GM23338 (cell line): ENCODE measurements around the gene EIF5A. TPM values are rescaled to one million over a fixed set of nuclear protein-coding genes. Genes with fewer than 3 reads are reported as not detected.

Source experiments
- ATAC-seq: fragments of 200-7000 bp; cut with Tn5 transposase; 3 replicates; pipeline ENCODE4 v1.9.1; 2020
- DNase-seq: peaks from one replicate; pipeline ENCODE4 v3.0.0-alpha.2; 2015; ENCODE audit warnings: low spot score
- H2AFZ ChIP-seq: fragments of 200-600 bp; sonication (generic); 2 replicates; pipeline ENCODE4 v1.8.0; 2016; ENCODE audit warnings: antibody characterized with exemption, mild to moderate bottlenecking, moderate library complexity
- H3F3A ChIP-seq: fragments of 200-600 bp; sonication (generic); replicated peaks from 2 replicates; pipeline ENCODE4 v1.8.0; 2017; ENCODE audit warnings: antibody characterized with exemption, mixed run types, low read depth
- H3K27ac ChIP-seq: fragments of 200-600 bp; sonication (generic); 2 replicates; pipeline ENCODE4 v1.6.1; 2016; ENCODE audit warnings: low read depth
- H3K27me3 ChIP-seq: fragments of 200-600 bp; sonication (generic); 2 replicates; pipeline ENCODE4 v1.8.0; 2016; ENCODE audit warnings: mild to moderate bottlenecking, mixed run types, moderate library complexity; ENCODE audit not compliant: insufficient read depth
- H3K36me3 ChIP-seq: fragments of 200-600 bp; sonication (generic); 2 replicates; pipeline ENCODE4 v1.8.0; 2016; ENCODE audit warnings: mild to moderate bottlenecking; ENCODE audit not compliant: insufficient read depth
- H3K4me1 ChIP-seq: fragments of 200-600 bp; sonication (generic); 2 replicates; pipeline ENCODE4 v1.8.0; 2016; ENCODE audit warnings: mild to moderate bottlenecking, moderate library complexity; ENCODE audit not compliant: insufficient read depth
- H3K4me2 ChIP-seq: fragments of 200-600 bp; sonication (generic); 2 replicates; pipeline ENCODE4 v1.7.1; 2017; ENCODE audit warnings: mixed run types
- H3K4me3 ChIP-seq: fragments of 200-600 bp; sonication (generic); 2 replicates; pipeline ENCODE4 v1.6.1; 2016; ENCODE audit warnings: mixed run types
- H3K79me2 ChIP-seq: fragments of 200-600 bp; sonication (generic); replicated peaks from 2 replicates; pipeline ENCODE4 v1.8.0; 2017; ENCODE audit warnings: mild to moderate bottlenecking; ENCODE audit not compliant: insufficient read depth
- H3K9me2 ChIP-seq: fragments of 200-600 bp; sonication (generic); 2 replicates; pipeline ENCODE4 v1.8.0; 2017; ENCODE audit not compliant: insufficient read depth
- H4K20me1 ChIP-seq: fragments of 200-600 bp; sonication (generic); replicated peaks from 2 replicates; pipeline ENCODE4 v1.8.0; 2017; ENCODE audit warnings: mild to moderate bottlenecking; ENCODE audit not compliant: insufficient read depth
- H3K27ac Mint-ChIP-seq: 2 replicates; pipeline ENCODE4 v1.8.0; 2020; ENCODE audit warnings: inconsistent platforms, mild to moderate bottlenecking, moderate library complexity, mixed read lengths
- H3K27me3 Mint-ChIP-seq: 3 replicates; pipeline ENCODE4 v1.8.0; 2022; ENCODE audit warnings: low read depth, mild to moderate bottlenecking, moderate library complexity, mixed read lengths, inconsistent platforms; ENCODE audit not compliant: insufficient read depth, poor library complexity
- H3K36me3 Mint-ChIP-seq: 3 replicates; pipeline ENCODE4 v1.8.0; 2021; ENCODE audit warnings: low read depth, mild to moderate bottlenecking, inconsistent platforms, moderate library complexity, mixed read lengths
- H3K4me1 Mint-ChIP-seq: 3 replicates; pipeline ENCODE4 v1.8.0; 2020; ENCODE audit warnings: mild to moderate bottlenecking, inconsistent platforms, mixed read lengths
- H3K4me3 Mint-ChIP-seq: 3 replicates; pipeline ENCODE4 v1.8.0; 2021; ENCODE audit warnings: moderate library complexity, mild to moderate bottlenecking, inconsistent platforms, mixed read lengths
- H3K9me3 Mint-ChIP-seq: 3 replicates; pipeline ENCODE4 v1.8.0; 2020; ENCODE audit warnings: moderate library complexity, mild to moderate bottlenecking, inconsistent platforms, mixed read lengths
- CREB1 ChIP-seq: fragments of 250-450 bp; sonication (Bioruptor Pico); IDR thresholded peaks from 2 replicates; pipeline ENCODE4 v1.5.0; 2020; ENCODE audit warnings: low read depth, mild to moderate bottlenecking, moderate library complexity
- CTCF ChIP-seq, 2 experiments: fragments of 200-600 bp in 1 of 2; sonication (generic) in 1 of 2; conservative IDR thresholded peaks; 2 replicates each; pipeline versions ENCODE4 v1.5.1 to v1.6.1; 2016 to 2017; ENCODE audit warnings: antibody characterized with exemption in 2 of 2, low read depth in 2 of 2, mild to moderate bottlenecking in 2 of 2, moderate library complexity in 1 of 2
- NANOG ChIP-seq: IDR thresholded peaks from 2 replicates; pipeline ENCODE4 v1.6.1; 2016; ENCODE audit warnings: antibody characterized with exemption, borderline replicate concordance
- POLR2AphosphoS5 ChIP-seq: IDR thresholded peaks from 2 replicates; pipeline ENCODE4 v1.6.1; 2016; ENCODE audit warnings: antibody characterized with exemption, low read depth
- ZNF331 ChIP-seq: fragments of 250-450 bp; sonication (Bioruptor Pico); IDR thresholded peaks from 2 replicates; pipeline ENCODE4 v1.5.0; 2020; ENCODE audit warnings: low read depth, mild to moderate bottlenecking, moderate library complexity
- long read RNA-seq: library from polyadenylated mRNA; unstranded; transcript quantifications from one replicate; pipeline ENCODE4 v2.0.0, GENCODE V29; 2020; ENCODE audit not compliant: unreplicated experiment
- polyA plus RNA-seq: library from polyadenylated mRNA; unstranded; fragments of >200 nt; fragmentation: Nextera tagmentation; extraction: Ambion mirVana; gene quantifications from 2 replicates; pipeline ENCODE4 v1.2.1, GENCODE V29; 2016
- total RNA-seq: library from RNA; depleted of rRNA; stranded (reverse); fragments of >200 nt; shearing (Covaris generic); gene quantifications from 2 replicates; pipeline ENCODE4 v1.2.3, GENCODE V29; 2014; rRNA removed

EIF5A gene
- 791 and 833 TPM in 2 replicates for total RNA-seq
- 1,562 and 1,621 TPM in 2 replicates for polyA plus RNA-seq
- long read RNA-seq, transcript EIF5A-205 (6 exons, 1,271 nt): minor isoform, 40 of 801 reads
- long read RNA-seq, transcript EIF5A-202 (6 exons, 1,511 nt): major isoform, 604 of 801 reads
- long read RNA-seq, transcript EIF5A-204 (6 exons, 1,336 nt): minor isoform, 18 of 801 reads
- long read RNA-seq, partial matches to known transcripts: 10 of 801 reads
- long read RNA-seq, other reads (novel, unspliced or antisense): 123 of 801 reads

GRCh38 chr17:7306911-7307685 is at the start of gene EIF5A:
Gene EIF5A, plus strand, starts transcription at chr17:7307628. Its CDS starts 2,008 bp downstream, at chr17:7309636.
- peak within 1 kb of the TSS; percentile 98 for H3K4me3 Mint-ChIP-seq

GRCh38 chr17:7258731-7259554 is 48.5 kb upstream of the EIF5A start:
- H3K27ac ChIP-seq: peak overlapping the region; percentile 66
- H2AFZ ChIP-seq: no peak overlapping the region
- peaks cover 60% of the 10 kb centered on the region for H3K36me3 Mint-ChIP-seq
- no peaks in the 10 kb centered on the region; the same call in 2 of the 3 replicates for H3K9me3 Mint-ChIP-seq
- H3K27me3 Mint-ChIP-seq: peaks cover 29% of the 10 kb centered on the region
- H3K4me1 ChIP-seq: peaks cover 5% of the 10 kb centered on the region
- H3K36me3 ChIP-seq: peaks cover 23% of the 10 kb centered on the region
- peaks cover 19% of the 10 kb centered on the region for H3K4me1 Mint-ChIP-seq
- H3K27ac Mint-ChIP-seq: peak overlapping the region; percentile 67
- no peak overlapping the region for H3K4me3 ChIP-seq
- DNase-seq (no peak), ATAC-seq (no peak)
- H3F3A ChIP-seq: peaks cover 28% of the 10 kb centered on the region
- H3K4me3 Mint-ChIP-seq: peak overlapping the region; percentile 91; the same call in 2 of the 3 replicates
- H3K79me2 ChIP-seq: peaks cover 30% of the 10 kb centered on the region
- no peaks in the 10 kb centered on the region for H3K27me3 ChIP-seq
- no peak overlapping the region for H3K4me2 ChIP-seq
- no peaks in the 10 kb centered on the region for H3K9me2 ChIP-seq
- peaks cover 20% of the 10 kb centered on the region; the same call in 1 of the 2 replicates for H4K20me1 ChIP-seq
- TF ChIP-seq ZNF331 (no peak), POLR2AphosphoS5 (peak; percentile 41; the same call in 1 of the 2 replicates)

More at GRCh38 chr17:7306911-7307685, at the start of gene EIF5A:
- Histone ChIP-seq H3K4me1 (peaks cover 20% of the 10 kb centered on the region; the same call in 1 of the 2 replicates), H3K4me2 (peak within 1 kb of the TSS; percentile 98), H2AFZ (peak within 1 kb of the TSS; percentile 76), H3K4me3 (peak within 1 kb of the TSS; percentile 98), H3K79me2 (peaks cover 35% of the 10 kb centered on the region), H3K27me3 (no peaks in the 10 kb centered on the region), H3F3A (peaks cover 45% of the 10 kb centered on the region), H3K9me2 (no peaks in the 10 kb centered on the region), H3K27ac (peak within 1 kb of the TSS; percentile 99), H3K36me3 (peaks cover 27% of the 10 kb centered on the region), H4K20me1 (peaks cover 31% of the 10 kb centered on the region)
- H3K4me1 Mint-ChIP-seq: peaks cover 31% of the 10 kb centered on the region
- peak; percentile 76 for ATAC-seq
- peaks cover 29% of the 10 kb centered on the region for H3K27me3 Mint-ChIP-seq
- DNase-seq: peak; percentile 100
- TF ChIP-seq NANOG (no peak), CTCF (conservative IDR thresholded peaks at IDR 0.05; ENCODE audit: low read depth in 2 of 2) (no peak), POLR2AphosphoS5 (peak; percentile 78), CREB1 (CRISPR knock-in tag) (peak; percentile 87)
- H3K27ac Mint-ChIP-seq: peak within 1 kb of the TSS; percentile 99
- peaks cover 9% of the 10 kb centered on the region; the same call in 2 of the 3 replicates for H3K9me3 Mint-ChIP-seq
- H3K36me3 Mint-ChIP-seq: peaks cover 38% of the 10 kb centered on the region
